Loucy (cell line): Measurements from ENCODE around the gene SLC6A20.

Experiments
- H2AFZ ChIP-seq: fragments of 200-600 bp; sonication (generic); 2 replicates; pipeline ENCODE4 v1.6.0; 2016; ENCODE audit warnings: antibody characterized with exemption, mild to moderate bottlenecking, low read length, moderate library complexity
- H3F3A ChIP-seq: fragments of 200-600 bp; 2 replicates; pipeline ENCODE4 v1.6.0; 2016; ENCODE audit warnings: antibody characterized with exemption, low read depth, mild to moderate bottlenecking
- H3K27me3 ChIP-seq: fragments of 200-600 bp; sonication (generic); 2 replicates; pipeline ENCODE4 v1.6.1; 2014; ENCODE audit warnings: low read length, mild to moderate bottlenecking; ENCODE audit not compliant: insufficient read depth, poor library complexity, severe bottlenecking
- H3K36me3 ChIP-seq: fragments of 200-600 bp; sonication (generic); 2 replicates; pipeline ENCODE4 v1.6.1; 2016; ENCODE audit warnings: low read length; ENCODE audit not compliant: insufficient read depth
- H3K4me1 ChIP-seq: fragments of 200-600 bp; sonication (generic); 2 replicates; pipeline ENCODE4 v1.5.1; 2014; ENCODE audit warnings: low read length, mild to moderate bottlenecking; ENCODE audit not compliant: insufficient read depth, poor library complexity, severe bottlenecking
- H3K4me2 ChIP-seq: fragments of 200-600 bp; sonication (generic); 2 replicates; pipeline ENCODE4 v1.6.0; 2014; ENCODE audit warnings: antibody characterized with exemption, low read length, low read depth, mild to moderate bottlenecking; ENCODE audit not compliant: poor library complexity, severe bottlenecking
- H3K4me3 ChIP-seq: fragments of 200-600 bp; sonication (generic); 2 replicates; pipeline ENCODE4 v1.5.1; 2014; ENCODE audit warnings: low read length, mild to moderate bottlenecking, mixed read lengths; ENCODE audit not compliant: poor library complexity, severe bottlenecking
- H3K79me2 ChIP-seq: fragments of 200-600 bp; sonication (generic); 2 replicates; pipeline ENCODE4 v1.6.1; 2014; ENCODE audit warnings: low read length; ENCODE audit not compliant: insufficient read depth
- H3K9ac ChIP-seq: fragments of 200-600 bp; sonication (generic); 2 replicates; pipeline ENCODE4 v1.6.0; 2014; ENCODE audit warnings: mild to moderate bottlenecking, low read depth, low read length, moderate library complexity; ENCODE audit not compliant: poor library complexity, severe bottlenecking
- H3K9me2 ChIP-seq: fragments of 200-600 bp; sonication (generic); replicated peaks from 2 replicates; pipeline ENCODE4 v1.6.1; 2016; ENCODE audit warnings: low read depth, low read length, mixed read lengths
- H3K9me3 ChIP-seq: fragments of 200-600 bp; sonication (generic); 2 replicates; pipeline ENCODE4 v1.6.1; 2014; ENCODE audit warnings: mild to moderate bottlenecking, antibody characterized with exemption, low read length, low read depth; ENCODE audit not compliant: insufficient read depth
- H4K20me1 ChIP-seq: fragments of 200-600 bp; sonication (generic); 2 replicates; pipeline ENCODE4 v1.6.0; 2014; ENCODE audit warnings: antibody characterized with exemption, low read length, mild to moderate bottlenecking; ENCODE audit not compliant: insufficient read depth, poor library complexity, severe bottlenecking
- CTCF ChIP-seq: fragments of 200-600 bp; sonication (generic); conservative IDR thresholded peaks from 2 replicates; pipeline ENCODE4 v1.5.1; 2014; ENCODE audit warnings: mild to moderate bottlenecking, antibody characterized with exemption, low read length
- EZH2phosphoT487 ChIP-seq: fragments of 200-600 bp; IDR thresholded peaks from 2 replicates; pipeline ENCODE4 v1.6.1; 2018; ENCODE audit warnings: antibody characterized with exemption, mild to moderate bottlenecking, moderate library complexity, borderline replicate concordance

SLC6A20 gene

GRCh38 chr3:45826321-45826720, 30.0 kb upstream of the SLC6A20 start:
- H2AFZ ChIP-seq, result no peak overlapping the region
- no peaks in the 10 kb centered on the region for H3K9me2 ChIP-seq
- TF ChIP-seq EZH2phosphoT487, result no peak
- TF ChIP-seq CTCF, result no peak
- H4K20me1 ChIP-seq, result no peaks in the 10 kb centered on the region
- H3F3A ChIP-seq, result no peaks in the 10 kb centered on the region
- peaks cover 7% of the 10 kb centered on the region for H3K4me1 ChIP-seq
- no peaks in the 10 kb centered on the region for H3K9me3 ChIP-seq
- H3K9ac ChIP-seq, result no peak overlapping the region
- H3K36me3 ChIP-seq, result no peaks in the 10 kb centered on the region
- H3K4me2 ChIP-seq, result no peak overlapping the region
- H3K4me3 ChIP-seq, result no peak overlapping the region
- no peaks in the 10 kb centered on the region for H3K79me2 ChIP-seq
- peaks cover 16% of the 10 kb centered on the region for H3K27me3 ChIP-seq

GRCh38 chr3:45821127-45821526, 24.8 kb upstream of the SLC6A20 start:
- no peaks in the 10 kb centered on the region for H4K20me1 ChIP-seq
- peaks cover 4% of the 10 kb centered on the region; the same call in 1 of the 2 replicates for H3F3A ChIP-seq
- no peaks in the 10 kb centered on the region for H3K9me2 ChIP-seq
- H3K4me1 ChIP-seq, result peaks cover 10% of the 10 kb centered on the region
- H3K9ac ChIP-seq, result no peak overlapping the region
- peaks cover 46% of the 10 kb centered on the region for H3K27me3 ChIP-seq
- no peaks in the 10 kb centered on the region for H3K9me3 ChIP-seq
- H3K79me2 ChIP-seq, result no peaks in the 10 kb centered on the region
- TF ChIP-seq CTCF (no peak), EZH2phosphoT487 (no peak)
- no peak overlapping the region for H2AFZ ChIP-seq
- H3K36me3 ChIP-seq, result no peaks in the 10 kb centered on the region
- no peak overlapping the region for H3K4me3 ChIP-seq
- H3K4me2 ChIP-seq, result no peak overlapping the region

GRCh38 chr3:45819543-45819942, 23.2 kb upstream of the SLC6A20 start:
- Histone ChIP-seq H3K79me2 (no peaks in the 10 kb centered on the region), H3K4me1 (peaks cover 14% of the 10 kb centered on the region), H3K4me2 (no peak overlapping the region), H3K9me3 (no peaks in the 10 kb centered on the region), H4K20me1 (no peaks in the 10 kb centered on the region), H3K9me2 (no peaks in the 10 kb centered on the region), H3K27me3 (peaks cover 52% of the 10 kb centered on the region), H3K36me3 (no peaks in the 10 kb centered on the region), H3F3A (peaks cover 4% of the 10 kb centered on the region; the same call in 1 of the 2 replicates), H2AFZ (no peak overlapping the region), H3K4me3 (no peak overlapping the region), H3K9ac (no peak overlapping the region)
- no peak for TF ChIP-seq CTCF
- TF ChIP-seq EZH2phosphoT487, result no peak
